Mesendoderm (in vitro differentiated cells): ENCODE data around the gene ESPL1.
"Not testable (repeated sequence)": the region's sequence is repeated elsewhere in the genome, so short reads cannot be mapped to it uniquely, and the experiment has no call there.

ENCODE experiments used
- DNase-seq: peaks from one replicate; pipeline ENCODE4 v3.0.0; 2013
- H2AK5ac ChIP-seq: 2 replicates; pipeline ENCODE4 v1.6.1; 2013; ENCODE audit warnings: low read length, inconsistent platforms
- H2BK120ac ChIP-seq: 2 replicates; pipeline ENCODE4 v1.6.1; 2013; ENCODE audit warnings: low read depth, mild to moderate bottlenecking, low read length, moderate library complexity, mixed read lengths
- H2BK15ac ChIP-seq: replicated peaks from 2 replicates; pipeline ENCODE4 v1.6.1; 2013; ENCODE audit warnings: low read depth, mild to moderate bottlenecking, moderate library complexity
- H2BK5ac ChIP-seq: 2 replicates; pipeline ENCODE4 v1.6.1; 2013; ENCODE audit warnings: low read length, inconsistent platforms
- H3K18ac ChIP-seq: 2 replicates; pipeline ENCODE4 v1.6.1; 2013; ENCODE audit warnings: mild to moderate bottlenecking, low read length, mixed read lengths
- H3K23ac ChIP-seq: one replicate; pipeline ENCODE4 v1.6.1; 2013; ENCODE audit warnings: low read length
- H3K27ac ChIP-seq: 2 replicates; pipeline ENCODE4 v1.5.1; 2013; ENCODE audit warnings: low read depth, mild to moderate bottlenecking, inconsistent platforms, low read length, moderate library complexity
- H3K27me3 ChIP-seq: 2 replicates; pipeline ENCODE4 v1.6.1; 2013; ENCODE audit warnings: low read length, control low read depth, mild to moderate bottlenecking, inconsistent platforms; ENCODE audit not compliant: insufficient read depth, poor library complexity
- H3K36me3 ChIP-seq: 2 replicates; pipeline ENCODE4 v1.6.1; 2013; ENCODE audit warnings: low read length, inconsistent platforms; ENCODE audit not compliant: control insufficient read depth, insufficient read depth
- H3K4ac ChIP-seq: one replicate; pipeline ENCODE4 v1.6.1; 2013; ENCODE audit warnings: low read depth, mild to moderate bottlenecking, low read length, moderate library complexity
- H3K4me1 ChIP-seq: 2 replicates; pipeline ENCODE4 v1.6.1; 2013; ENCODE audit warnings: low read depth, low read length, inconsistent platforms; ENCODE audit not compliant: control insufficient read depth
- H3K4me2 ChIP-seq: 2 replicates; pipeline ENCODE4 v1.6.1; 2013; ENCODE audit warnings: low read length
- H3K4me3 ChIP-seq: 2 replicates; pipeline ENCODE4 v1.5.1; 2013; ENCODE audit warnings: mild to moderate bottlenecking, low read length
- H3K56ac ChIP-seq: one replicate; pipeline ENCODE4 v1.6.1; 2013; ENCODE audit warnings: low read length
- H3K79me1 ChIP-seq: 2 replicates; pipeline ENCODE4 v1.6.1; 2013; ENCODE audit warnings: low read length, inconsistent platforms
- H3K79me2 ChIP-seq: 2 replicates; pipeline ENCODE4 v1.6.1; 2013; ENCODE audit warnings: mild to moderate bottlenecking, low read length; ENCODE audit not compliant: control insufficient read depth, insufficient read depth
- H3K9ac ChIP-seq: 2 replicates; pipeline ENCODE4 v1.6.1; 2013; ENCODE audit warnings: low read length, inconsistent platforms
- H4K5ac ChIP-seq: one replicate; pipeline ENCODE4 v1.6.1; 2013; ENCODE audit warnings: low read length
- H4K8ac ChIP-seq: one replicate; pipeline ENCODE4 v1.6.1; 2013; ENCODE audit warnings: low read depth, mild to moderate bottlenecking, control low read depth, low read length, moderate library complexity
- WGBS: extraction: QIAGEN DNeasy Blood & Tissue Kit; methylation state at CpG from one replicate; pipeline ENCODE4 v1.1.7; 2013; ENCODE audit warnings: low lambda C conversion rate, missing lambda C conversion rate; ENCODE audit not compliant: insufficient coverage; ENCODE audit errors: extremely low coverage; 5-methylcytosine and 5-hydroxymethylcytosine counted together

Gene ESPL1

DNA sequence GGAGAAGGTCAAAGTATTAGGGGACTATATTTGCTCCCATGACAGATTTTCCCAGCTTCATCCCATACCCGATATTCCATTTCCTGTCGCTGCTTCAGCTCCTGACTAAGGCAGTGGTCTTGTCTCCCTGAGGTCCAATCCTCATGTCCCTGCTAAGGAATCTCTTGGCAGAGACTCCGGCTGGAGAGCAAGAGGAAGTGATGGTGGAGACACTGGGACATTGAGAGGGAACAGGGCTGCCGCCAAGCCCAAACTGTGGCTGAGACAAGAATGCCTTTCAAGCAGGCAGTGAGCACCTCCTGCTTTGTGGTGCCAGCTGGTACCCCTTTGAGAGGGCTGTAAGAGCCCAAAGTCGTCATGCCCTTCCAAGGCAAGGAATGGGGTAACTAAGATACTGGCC is 62.6 kb downstream of the ESPL1 start:
- H3K4ac ChIP-seq, result no peak overlapping the region
- no peaks in the 10 kb centered on the region for H3K79me2 ChIP-seq
- no peak overlapping the region for H2BK5ac ChIP-seq
- H3K56ac ChIP-seq, result no peak overlapping the region
- H4K5ac ChIP-seq, result no peak overlapping the region
- H3K79me1 ChIP-seq, result no peaks in the 10 kb centered on the region
- H2BK120ac ChIP-seq, result no peak overlapping the region
- no peak for DNase-seq
- H3K27ac ChIP-seq, result no peak overlapping the region
- H2BK15ac ChIP-seq, result no peak overlapping the region
- H3K9ac ChIP-seq, result no peak overlapping the region
- H2AK5ac ChIP-seq, result no peak overlapping the region
- H3K4me1 ChIP-seq, result peaks cover 2% of the 10 kb centered on the region
- H3K4me2 ChIP-seq, result no peak overlapping the region
- H3K4me3 ChIP-seq, result no peak overlapping the region
- no peaks in the 10 kb centered on the region for H3K27me3 ChIP-seq
- no peak overlapping the region for H4K8ac ChIP-seq
- H3K36me3 ChIP-seq, result no peaks in the 10 kb centered on the region
- H3K23ac ChIP-seq, result peak overlapping the region; percentile 89
- WGBS, result no CpG with 5 or more reads among the region's 5 CpGs
- H3K18ac ChIP-seq, result no peak overlapping the region

DNA sequence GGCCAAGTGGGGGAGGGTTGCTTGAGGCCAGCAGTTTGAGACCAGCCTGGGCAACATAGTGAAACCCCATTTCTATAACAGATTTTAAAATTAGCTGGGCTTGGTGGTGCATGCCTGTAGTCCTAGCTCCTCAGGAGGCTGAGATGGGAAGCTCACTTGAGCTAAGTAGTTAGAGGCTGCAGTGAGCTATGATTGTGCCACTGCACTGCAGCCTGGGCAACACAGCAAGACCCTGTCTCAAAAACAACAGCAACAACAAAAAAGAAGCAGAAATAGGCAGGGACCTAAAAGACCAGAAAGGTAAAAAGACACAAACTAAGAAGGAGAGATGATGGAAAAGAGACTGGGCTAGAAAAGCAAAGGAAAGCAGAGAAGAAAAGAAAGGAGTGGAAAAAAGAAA is 64.2 kb downstream of the ESPL1 start:
- not testable (repeated sequence) for H2BK15ac ChIP-seq, H3K79me2 ChIP-seq, H3K9ac ChIP-seq, H2BK120ac ChIP-seq, H4K5ac ChIP-seq, H3K4ac ChIP-seq, H3K18ac ChIP-seq, H3K79me1 ChIP-seq, H3K27me3 ChIP-seq, H4K8ac ChIP-seq, DNase-seq, H3K27ac ChIP-seq, H3K4me1 ChIP-seq, H3K36me3 ChIP-seq, H3K23ac ChIP-seq, H2BK5ac ChIP-seq, H3K4me3 ChIP-seq, H2AK5ac ChIP-seq, H3K4me2 ChIP-seq, H3K56ac ChIP-seq

DNA sequence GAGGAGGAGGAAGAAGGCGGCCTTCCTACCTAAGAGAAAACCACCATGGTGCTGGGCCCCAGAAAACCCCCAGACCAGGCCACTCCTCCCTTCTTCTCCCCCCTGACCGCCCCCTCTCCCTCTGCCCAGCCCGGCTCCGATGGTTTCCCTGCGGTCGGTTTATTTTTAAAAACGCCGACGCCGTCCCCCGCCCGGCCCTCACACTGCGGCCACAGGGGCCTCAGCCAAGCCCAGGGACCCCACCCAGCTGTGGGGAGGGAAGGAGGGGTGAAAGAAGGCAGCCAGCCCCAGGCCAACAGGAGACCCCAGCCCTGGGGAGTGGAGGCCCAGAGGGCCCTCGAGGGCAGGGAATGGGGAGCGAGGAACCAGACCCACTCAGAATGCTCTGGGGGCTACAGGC is 64.6 kb downstream of the ESPL1 start:
- Histone ChIP-seq H3K56ac (no peak overlapping the region), H2AK5ac (no peak overlapping the region), H3K4ac (no peak overlapping the region), H4K5ac (no peak overlapping the region), H3K23ac (no peak overlapping the region), H4K8ac (no peak overlapping the region), H2BK120ac (no peak overlapping the region), H3K4me3 (no peak overlapping the region), H2BK5ac (no peak overlapping the region), H3K79me2 (no peaks in the 10 kb centered on the region), H2BK15ac (no peak overlapping the region), H3K9ac (no peak overlapping the region), H3K4me2 (no peak overlapping the region), H3K4me1 (peaks cover 8% of the 10 kb centered on the region), H3K36me3 (no peaks in the 10 kb centered on the region), H3K27ac (no peak overlapping the region), H3K79me1 (no peaks in the 10 kb centered on the region), H3K27me3 (no peaks in the 10 kb centered on the region), H3K18ac (no peak overlapping the region)
- no peak for DNase-seq
- no CpG with 5 or more reads among the region's 15 CpGs for WGBS

DNA sequence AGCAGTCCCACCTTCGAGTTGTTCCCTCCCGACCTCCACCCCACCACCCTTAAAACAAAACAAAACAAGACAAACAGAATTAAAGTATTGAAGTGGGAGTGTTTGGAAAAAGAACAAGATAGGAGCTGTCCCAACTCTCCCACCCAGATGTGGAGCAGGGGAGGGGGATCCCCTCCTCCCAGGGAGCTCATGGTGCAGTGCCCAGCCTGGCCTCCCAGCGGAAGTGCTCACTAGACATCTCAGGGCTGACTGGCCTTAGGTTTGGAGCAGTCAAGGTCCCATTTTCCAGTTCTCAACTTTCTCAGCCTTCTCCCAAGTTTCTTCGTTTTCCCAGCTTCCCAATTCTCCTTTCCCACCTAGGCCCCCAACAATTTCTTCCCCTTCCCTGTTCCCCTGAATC is 65.2 kb downstream of the ESPL1 start:
- no peak overlapping the region for H3K4me3 ChIP-seq
- H2BK120ac ChIP-seq, result no peak overlapping the region
- no peak for DNase-seq
- no peak overlapping the region for H3K4me2 ChIP-seq
- no peaks in the 10 kb centered on the region for H3K27me3 ChIP-seq
- H3K18ac ChIP-seq, result no peak overlapping the region
- no peak overlapping the region for H4K8ac ChIP-seq
- no peak overlapping the region for H3K27ac ChIP-seq
- no peak overlapping the region for H2BK5ac ChIP-seq
- H3K36me3 ChIP-seq, result no peaks in the 10 kb centered on the region
- H3K4me1 ChIP-seq, result peaks cover 9% of the 10 kb centered on the region
- H3K23ac ChIP-seq, result no peak overlapping the region
- no peaks in the 10 kb centered on the region for H3K79me2 ChIP-seq
- H3K79me1 ChIP-seq, result no peaks in the 10 kb centered on the region
- no peak overlapping the region for H3K56ac ChIP-seq
- WGBS, result no CpG with 5 or more reads among the region's 4 CpGs
- no peak overlapping the region for H3K9ac ChIP-seq
- no peak overlapping the region for H2BK15ac ChIP-seq
- H4K5ac ChIP-seq, result no peak overlapping the region
- H3K4ac ChIP-seq, result no peak overlapping the region
- H2AK5ac ChIP-seq, result no peak overlapping the region

DNA sequence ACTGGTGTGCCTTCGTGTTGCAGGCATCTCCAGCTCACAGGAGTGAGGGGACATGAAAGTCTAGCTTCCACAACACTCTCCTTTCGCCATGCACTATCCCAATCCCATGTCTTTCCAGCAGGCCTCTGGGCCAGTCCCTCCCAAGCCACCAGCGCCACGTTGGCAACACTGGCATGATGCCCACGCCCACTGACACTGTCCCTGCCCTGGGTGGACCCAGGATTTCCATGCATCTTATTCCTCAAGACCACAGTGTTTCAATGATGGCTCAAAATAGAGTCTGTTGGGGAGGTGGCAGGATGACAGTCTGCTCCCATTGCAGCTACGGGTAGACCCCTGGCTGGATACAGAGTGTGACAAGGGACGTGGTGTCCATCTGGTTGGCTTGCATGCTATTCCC is 65.7 kb downstream of the ESPL1 start:
- no peak overlapping the region for H2BK5ac ChIP-seq
- no peak overlapping the region for H2BK120ac ChIP-seq
- peaks cover 12% of the 10 kb centered on the region for H3K4me1 ChIP-seq
- no peak overlapping the region for H3K18ac ChIP-seq
- H2BK15ac ChIP-seq, result no peak overlapping the region
- H2AK5ac ChIP-seq, result no peak overlapping the region
- no peak overlapping the region for H4K5ac ChIP-seq
- no peaks in the 10 kb centered on the region for H3K79me1 ChIP-seq
- no peak for DNase-seq
- no peak overlapping the region for H4K8ac ChIP-seq
- no peak overlapping the region for H3K23ac ChIP-seq
- H3K36me3 ChIP-seq, result no peaks in the 10 kb centered on the region
- no peak overlapping the region for H3K9ac ChIP-seq
- no peak overlapping the region for H3K4me2 ChIP-seq
- no peak overlapping the region for H3K4me3 ChIP-seq
- H3K27me3 ChIP-seq, result no peaks in the 10 kb centered on the region
- H3K79me2 ChIP-seq, result no peaks in the 10 kb centered on the region
- H3K4ac ChIP-seq, result no peak overlapping the region
- H3K27ac ChIP-seq, result no peak overlapping the region
- WGBS, result no CpG with 5 or more reads among the region's 7 CpGs
- H3K56ac ChIP-seq, result no peak overlapping the region

DNA sequence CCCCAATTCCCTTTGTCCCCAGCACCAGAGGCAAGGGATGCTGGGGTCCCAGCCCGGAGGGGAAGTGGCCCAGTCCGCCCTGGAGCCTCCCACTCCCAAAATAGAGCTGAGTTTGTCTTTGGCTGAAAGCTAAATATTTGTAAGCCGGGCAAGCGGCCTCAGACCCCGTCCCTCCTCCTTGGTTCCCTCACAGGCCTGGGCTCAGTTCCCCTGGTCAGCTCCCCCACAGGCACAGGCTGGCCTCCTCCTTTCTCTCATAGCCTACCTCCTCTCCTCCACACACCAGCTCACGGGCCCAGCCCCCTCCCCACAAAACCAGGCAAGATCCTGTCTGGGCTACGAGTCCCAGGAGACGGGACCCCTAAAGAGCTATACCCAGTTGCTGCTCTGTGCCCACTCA is 66.7 kb downstream of the ESPL1 start:
- Histone ChIP-seq H3K79me2 (no peaks in the 10 kb centered on the region), H2BK120ac (no peak overlapping the region), H2BK5ac (no peak overlapping the region), H3K36me3 (no peaks in the 10 kb centered on the region), H3K27ac (no peak overlapping the region), H2BK15ac (no peak overlapping the region), H3K18ac (no peak overlapping the region), H4K8ac (no peak overlapping the region), H3K4ac (no peak overlapping the region), H3K56ac (peak overlapping the region; percentile 47), H3K23ac (no peak overlapping the region), H3K4me1 (peaks cover 13% of the 10 kb centered on the region), H2AK5ac (no peak overlapping the region), H3K4me3 (no peak overlapping the region), H3K4me2 (no peak overlapping the region), H3K9ac (no peak overlapping the region), H3K27me3 (no peaks in the 10 kb centered on the region), H3K79me1 (no peaks in the 10 kb centered on the region), H4K5ac (no peak overlapping the region)
- DNase-seq, result no peak
- WGBS, result no CpG with 5 or more reads among the region's 8 CpGs
